GM12865 (cell line): ENCODE results near the gene PCSK2.

Experiments
- DNase-seq: peaks from one replicate; pipeline ENCODE4 v3.0.0; 2010; ENCODE audit warnings: low read depth
- H3K4me3 ChIP-seq: 2 replicates; pipeline ENCODE4 v1.5.1; 2011; ENCODE audit warnings: mild to moderate bottlenecking, low read depth, low read length, control low read depth
- CTCF ChIP-seq: IDR thresholded peaks from 2 replicates; pipeline ENCODE4 v1.5.1; 2011; ENCODE audit warnings: low read length, control low read depth, low read depth, inconsistent platforms; ENCODE audit not compliant: insufficient read depth; ENCODE audit errors: missing control alignments

Gene PCSK2

DNA sequence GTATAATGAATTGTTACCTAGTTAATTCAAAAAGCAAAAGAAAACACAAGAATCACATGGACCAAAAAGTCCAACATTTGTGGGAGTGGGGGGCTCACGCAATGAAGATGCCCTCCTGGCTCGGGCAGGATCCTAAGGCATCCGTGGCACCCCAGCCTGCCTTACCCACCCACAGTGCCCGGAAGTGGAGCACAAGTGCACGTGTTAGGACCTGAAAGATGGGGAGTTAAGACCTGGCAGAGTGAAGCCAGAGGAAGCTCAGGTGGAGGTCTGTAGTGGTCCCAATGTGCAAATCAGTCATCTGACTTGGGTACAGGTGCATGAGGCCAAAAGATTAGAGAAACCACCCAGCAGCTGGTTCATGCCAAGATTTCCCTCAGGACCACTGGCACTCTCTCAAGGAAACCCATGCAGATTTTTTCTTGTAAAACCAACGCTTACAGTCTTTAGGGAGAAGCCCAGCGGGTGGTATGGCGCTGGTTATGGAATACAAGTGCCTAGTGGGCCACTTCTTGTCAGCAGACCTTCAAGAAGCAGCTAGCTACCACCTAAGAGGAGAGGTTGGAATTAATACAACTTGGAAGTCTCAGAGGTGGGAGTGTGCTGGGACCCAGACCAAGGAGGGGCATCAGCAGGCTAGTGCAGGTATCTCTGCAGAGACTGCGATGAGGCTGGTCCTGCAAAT, 262.2 kb downstream of the PCSK2 start:
- TF ChIP-seq CTCF, result no peak
- no peak overlapping the region for H3K4me3 ChIP-seq
- no peak for DNase-seq

GRCh38 chr20:17490501-17490900, 263.7 kb downstream of the PCSK2 start:
- DNase-seq, result no peak
- TF ChIP-seq CTCF, result no peak
- H3K4me3 ChIP-seq, result no peak overlapping the region

DNA sequence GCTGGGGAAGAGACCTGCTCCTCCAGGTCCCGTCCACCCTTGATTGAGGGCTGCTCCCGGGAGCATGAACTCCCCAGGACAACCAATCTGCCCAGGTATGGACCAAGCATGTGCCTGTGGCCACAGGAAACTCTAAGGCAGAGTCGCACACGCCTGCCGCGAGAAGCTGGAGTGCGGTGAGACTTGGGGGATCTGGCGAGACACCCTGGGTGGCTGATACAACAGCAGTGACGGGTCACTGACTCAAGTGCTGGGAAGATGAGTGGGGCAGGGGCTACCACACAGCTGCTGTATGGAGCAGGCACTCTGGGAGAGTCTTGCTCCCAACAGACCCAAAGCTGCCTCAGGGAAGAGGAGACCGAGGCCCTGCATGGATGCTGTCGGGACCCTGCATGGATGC, 264.2 kb downstream of the PCSK2 start:
- no peak for DNase-seq
- H3K4me3 ChIP-seq, result no peak overlapping the region
- TF ChIP-seq CTCF, result no peak

GRCh38 chr20:17491488-17491887, 264.6 kb downstream of the PCSK2 start:
- TF ChIP-seq CTCF, result no peak
- H3K4me3 ChIP-seq, result no peak overlapping the region
- DNase-seq, result no peak

- DNase-seq, result no peak
- no peak overlapping the region for H3K4me3 ChIP-seq
- TF ChIP-seq CTCF, result no peak
Observed at GRCh38 chr20:17493173-17493572, 266.3 kb downstream of the PCSK2 start.

DNA sequence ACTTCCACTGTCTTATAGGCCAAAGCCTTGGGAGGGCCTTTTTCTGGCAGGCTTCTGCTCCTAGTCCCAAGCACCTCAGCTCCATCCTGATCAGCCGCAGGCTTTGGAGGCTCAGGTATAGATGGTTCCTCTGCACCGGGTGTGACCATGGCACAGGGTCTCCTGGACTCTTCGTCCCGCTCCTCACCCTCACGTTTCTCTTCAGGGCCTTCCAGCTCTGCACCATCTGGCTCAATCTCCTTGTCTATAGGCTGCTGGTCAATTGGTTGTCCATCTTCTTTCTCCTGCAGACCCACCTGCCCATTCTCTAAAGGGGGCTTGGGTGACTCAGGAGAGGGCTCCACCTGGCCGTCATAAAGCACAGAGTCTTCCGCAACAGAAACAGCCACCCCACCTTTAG, 267.4 kb downstream of the PCSK2 start:
- no peak for TF ChIP-seq CTCF
- DNase-seq, result no peak
- no peak overlapping the region for H3K4me3 ChIP-seq

DNA sequence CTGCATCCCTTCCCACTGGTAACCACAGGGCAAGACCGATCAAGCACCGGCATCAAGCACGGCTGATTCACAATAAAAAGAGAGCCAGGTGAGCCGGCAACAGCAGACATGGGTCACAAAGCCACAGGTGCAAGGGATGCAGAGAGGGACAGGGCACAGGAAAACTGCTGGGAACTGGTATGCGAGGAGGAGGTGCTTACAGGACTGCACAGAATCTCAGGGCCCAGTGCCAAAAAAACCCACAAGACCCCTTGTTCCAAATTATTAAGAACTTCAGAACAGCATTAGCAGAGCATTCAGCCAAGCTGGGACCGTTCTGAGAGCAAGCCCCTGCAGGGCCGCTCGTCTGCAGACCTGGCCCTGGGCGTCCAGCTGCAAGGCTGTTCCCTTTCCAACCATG, 269.0 kb downstream of the PCSK2 start:
- no peak for TF ChIP-seq CTCF
- no peak for DNase-seq
- H3K4me3 ChIP-seq, result no peak overlapping the region
